Astrocyte of the spinal cord (primary cell): ENCODE measurements around the gene PRELP.

Experiments used
- DNase-seq: peaks from one replicate; pipeline ENCODE4 v3.0.0; 2011; ENCODE audit warnings: low read depth, low spot score
- H3K4me3 ChIP-seq: 2 replicates; pipeline ENCODE4 v1.5.1; 2011; ENCODE audit warnings: low read depth, mild to moderate bottlenecking, low read length, moderate library complexity
- CTCF ChIP-seq: IDR thresholded peaks from 2 replicates; pipeline ENCODE4 v1.5.1; 2012; ENCODE audit warnings: low read depth, mild to moderate bottlenecking, low read length, inconsistent platforms
- in situ Hi-C: cut with HindIII; loops from 2 replicates; pipeline ENCODE4 v1.10.0; 2017; ENCODE audit warnings: low sequenced_read_pairs

PRELP gene

DNA sequence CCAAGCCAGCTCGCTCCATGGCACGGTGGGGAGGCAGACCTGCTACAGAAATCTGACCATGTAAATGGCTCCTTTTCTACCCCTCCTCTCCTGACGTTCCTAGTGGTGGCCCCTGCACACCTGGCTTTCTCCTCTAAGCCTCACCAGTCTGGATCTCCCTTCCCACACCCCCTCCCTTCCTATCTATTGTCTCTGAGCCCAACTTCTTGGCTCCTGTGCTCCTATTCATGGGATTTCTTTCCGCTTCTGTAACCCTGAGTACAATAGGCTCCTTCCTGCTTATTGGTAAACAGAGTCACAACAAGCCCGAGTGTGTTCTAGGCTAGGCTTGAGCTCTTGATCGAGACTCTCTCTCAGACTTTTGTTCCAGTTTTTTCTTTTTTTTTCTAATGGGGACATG, 35.9 kb downstream of the PRELP start:
- no peak overlapping the region for H3K4me3 ChIP-seq
- no peak for DNase-seq
- in situ Hi-C loops: no loop called here
- TF ChIP-seq CTCF: no peak

GRCh38 chr1:203511930-203512329, 36.3 kb downstream of the PRELP start:
- in situ Hi-C loops: no loop called here
- H3K4me3 ChIP-seq: no peak overlapping the region
- TF ChIP-seq CTCF: no peak
- DNase-seq: no peak

- no peak for TF ChIP-seq CTCF
- no peak for DNase-seq
- in situ Hi-C loops: no loop called here
- no peak overlapping the region for H3K4me3 ChIP-seq
Measured at GRCh38 chr1:203512517-203512847, 36.9 kb downstream of the PRELP start.

DNA sequence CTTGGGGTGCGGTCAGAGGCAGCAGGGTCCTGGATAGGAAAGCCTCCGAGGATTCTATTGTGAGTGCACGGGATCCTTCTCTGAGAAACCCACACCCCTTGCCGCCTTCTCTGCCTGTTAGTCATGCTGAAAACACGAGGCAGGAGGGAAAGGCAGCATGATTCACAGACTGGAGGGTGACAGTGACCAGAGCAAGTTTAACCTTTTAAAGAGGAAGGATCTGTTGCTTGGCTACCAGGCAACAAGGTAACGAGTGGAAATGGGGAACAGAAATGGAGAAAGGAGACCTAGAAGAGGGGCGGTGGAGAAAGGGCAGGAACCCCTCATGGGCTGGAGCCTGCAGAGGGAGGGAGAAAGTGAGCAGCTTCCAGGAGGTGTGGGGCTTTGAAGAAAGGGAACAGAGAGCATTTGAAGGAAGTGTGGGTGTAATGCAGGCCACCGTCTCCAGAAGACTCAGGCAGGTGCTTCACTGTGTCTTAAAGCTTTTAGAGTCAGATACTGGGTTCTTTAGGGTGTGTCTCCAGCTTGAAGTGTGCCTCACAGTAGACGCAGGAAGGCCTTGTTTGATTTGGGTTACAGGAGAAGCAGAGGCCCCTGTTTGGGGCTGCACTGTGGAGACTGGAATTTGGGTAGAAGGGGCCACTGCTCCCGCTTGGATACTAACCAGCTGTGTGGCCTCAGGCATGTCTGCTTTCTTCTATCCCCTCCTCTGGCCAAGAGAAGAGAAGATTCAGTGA, 37.4 kb downstream of the PRELP start:
- in situ Hi-C loops: no loop called here
- peak; percentile 93 for DNase-seq
- H3K4me3 ChIP-seq: no peak overlapping the region
- TF ChIP-seq CTCF: no peak

- in situ Hi-C loops: no loop called here
- DNase-seq: peak; percentile 34
- no peak for TF ChIP-seq CTCF
- H3K4me3 ChIP-seq: no peak overlapping the region
Measured at GRCh38 chr1:203513585-203514031, 38.0 kb downstream of the PRELP start.

- H3K4me3 ChIP-seq: no peak overlapping the region
- no peak for DNase-seq
- in situ Hi-C loops: no loop called here
- no peak for TF ChIP-seq CTCF
Measured at GRCh38 chr1:203516184-203516583, 40.6 kb downstream of the PRELP start.
